ENCODE results near the gene PDF. TPM values are rescaled to one million over a fixed set of nuclear protein-coding genes. Genes with fewer than 3 reads are reported as not detected.

The PDF gene
- total and polyA plus RNA-seq, 2 of the 13 experiments (the other 11 are each of a cell fraction or from before 2014, with no cell fraction given): 12.4 to 48.8 TPM

DNA sequence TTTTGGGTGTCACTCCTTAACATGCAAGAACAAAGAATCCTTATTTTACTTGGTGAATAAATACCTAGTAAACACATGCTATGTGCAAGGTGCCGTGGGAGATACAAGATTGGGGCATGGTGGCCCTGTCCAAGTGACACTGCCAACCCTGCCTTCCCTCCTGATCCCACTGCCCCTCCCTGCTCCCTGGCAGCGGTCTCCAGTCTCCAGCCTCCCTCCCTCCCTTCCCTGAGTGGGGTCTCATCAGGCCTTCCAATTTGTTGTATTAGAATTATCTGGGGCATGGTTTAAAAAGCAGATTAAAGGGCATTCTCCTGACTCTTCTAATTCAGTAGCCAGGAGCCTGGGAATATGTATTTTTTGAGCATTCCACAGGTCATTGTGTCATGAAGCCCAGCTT, 33.7 kb upstream of the PDF start:
- Histone ChIP-seq H3K9me3 (ENCODE audit: low read length) (no peaks in the 10 kb centered on the region), H3K4me1 (ENCODE audit: insufficient read depth, low read length) (peaks cover 16% of the 10 kb centered on the region), H2AFZ (ENCODE audit: low read length) (no peak overlapping the region), H3K4me2 (ENCODE audit: low read depth, low read length) (no peak overlapping the region), H3K36me3 (replicated peaks in 1 of 2; ENCODE audit: control insufficient read depth in 1 of 2, insufficient read depth in 2 of 2, low read length in 2 of 2) (peaks cover 25 to 40% of the 10 kb centered on the region in 2 experiments), H3K27me3 (ENCODE audit: control insufficient read depth in 1 of 2, insufficient read depth in 2 of 2, low read length in 2 of 2) (no peaks in the 10 kb centered on the region), H3K4me3 (replicated peaks in 1 of 3; ENCODE audit: insufficient read depth in 1 of 3, low read depth in 2 of 3, low read length in 3 of 3) (no peak overlapping the region), H4K20me1 (ENCODE audit: insufficient read depth, low read length) (no peaks in the 10 kb centered on the region), H3K79me2 (ENCODE audit: insufficient read depth, low read length) (no peaks in the 10 kb centered on the region), H3K9ac (ENCODE audit: insufficient read depth, low read depth, low read length) (no peak overlapping the region), H3K27ac (ENCODE audit: extremely low read length, insufficient read depth, low read length) (no peak overlapping the region)
- intact Hi-C loops (cut with micrococcal nuclease; ENCODE audit: unreplicated experiment) (no loop called here), in situ Hi-C loops (cut with HindIII; ENCODE audit: extremely low pct_ligation_motif_present, low pct_unique_long_range_greater_than_20kb) (no loop called here)
- ATAC-seq: no peak
- no peak for DNase-seq (ENCODE audit: low spot score)
- no TSS peak for BruUV-seq (replicated peaks)
- no peak for TF ChIP-seq NKX3-1 (CRISPR knock-in tag; IDR thresholded peaks at IDR 0.05)
- no peak for TF ChIP-seq ATF7 (IDR thresholded peaks at IDR 0.05)
- TF ChIP-seq ATF7 (CRISPR knock-in tag; IDR thresholded peaks at IDR 0.05): no peak
- 0 out of 2 replicates have a peak, but pooled peaks have one; percentile 52 for TF ChIP-seq POLR2G (IDR thresholded peaks at IDR 0.05; ENCODE audit: low read depth, low read length)
- peak in 1 of 2 experiments; percentile 11; a peak in 1 of 4 replicates for TF ChIP-seq POLR2A (IDR thresholded peaks at IDR 0.05; ENCODE audit: insufficient read depth in 1 of 2, low read depth in 2 of 2, low read length in 2 of 2)
- TF ChIP-seq, protein P1, sequence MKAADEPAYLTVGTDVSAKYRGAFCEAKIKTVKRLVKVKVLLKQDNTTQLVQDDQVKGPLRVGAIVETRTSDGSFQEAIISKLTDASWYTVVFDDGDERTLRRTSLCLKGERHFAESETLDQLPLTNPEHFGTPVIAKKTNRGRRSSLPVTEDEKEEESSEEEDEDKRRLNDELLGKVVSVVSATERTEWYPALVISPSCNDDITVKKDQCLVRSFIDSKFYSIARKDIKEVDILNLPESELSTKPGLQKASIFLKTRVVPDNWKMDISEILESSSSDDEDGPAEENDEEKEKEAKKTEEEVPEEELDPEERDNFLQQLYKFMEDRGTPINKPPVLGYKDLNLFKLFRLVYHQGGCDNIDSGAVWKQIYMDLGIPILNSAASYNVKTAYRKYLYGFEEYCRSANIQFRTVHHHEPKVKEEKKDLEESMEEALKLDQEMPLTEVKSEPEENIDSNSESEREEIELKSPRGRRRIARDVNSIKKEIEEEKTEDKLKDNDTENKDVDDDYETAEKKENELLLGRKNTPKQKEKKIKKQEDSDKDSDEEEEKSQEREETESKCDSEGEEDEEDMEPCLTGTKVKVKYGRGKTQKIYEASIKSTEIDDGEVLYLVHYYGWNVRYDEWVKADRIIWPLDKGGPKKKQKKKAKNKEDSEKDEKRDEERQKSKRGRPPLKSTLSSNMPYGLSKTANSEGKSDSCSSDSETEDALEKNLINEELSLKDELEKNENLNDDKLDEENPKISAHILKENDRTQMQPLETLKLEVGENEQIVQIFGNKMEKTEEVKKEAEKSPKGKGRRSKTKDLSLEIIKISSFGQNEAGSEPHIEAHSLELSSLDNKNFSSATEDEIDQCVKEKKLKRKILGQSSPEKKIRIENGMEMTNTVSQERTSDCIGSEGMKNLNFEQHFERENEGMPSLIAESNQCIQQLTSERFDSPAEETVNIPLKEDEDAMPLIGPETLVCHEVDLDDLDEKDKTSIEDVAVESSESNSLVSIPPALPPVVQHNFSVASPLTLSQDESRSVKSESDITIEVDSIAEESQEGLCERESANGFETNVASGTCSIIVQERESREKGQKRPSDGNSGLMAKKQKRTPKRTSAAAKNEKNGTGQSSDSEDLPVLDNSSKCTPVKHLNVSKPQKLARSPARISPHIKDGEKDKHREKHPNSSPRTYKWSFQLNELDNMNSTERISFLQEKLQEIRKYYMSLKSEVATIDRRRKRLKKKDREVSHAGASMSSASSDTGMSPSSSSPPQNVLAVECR (CRISPR knock-in tag; IDR thresholded peaks at IDR 0.05; ENCODE audit: borderline replicate concordance): no peak
- no peak for TF ChIP-seq PHF20 (CRISPR knock-in tag; IDR thresholded peaks at IDR 0.05)
- no peak for TF ChIP-seq KDM4B (CRISPR knock-in tag; IDR thresholded peaks at IDR 0.05)
- 95% methylated on average over 2 of the region's 2 CpGs for WGBS (ENCODE audit: low lambda C conversion rate)
- FAIRE-seq: no peak
- POLR2A ChIA-PET: interaction anchor here (1.0 kb wide), 1 partner anchor 33 kb away, joined by 3 read pairs; no protein-coding TSS in a partner anchor
- CTCF ChIA-PET (ENCODE audit: low intra/inter-chr PET ratio, low total read pairs): no interaction called here
